PC-9 (cell line): ENCODE results near the gene FUOM.

Source experiments
- CTCF ChIP-seq: fragments of 200-600 bp; sonication (generic); conservative IDR thresholded peaks from 2 replicates; pipeline ENCODE4 v1.6.1; 2017; ENCODE audit warnings: mixed run types, antibody characterized with exemption, mild to moderate bottlenecking, moderate library complexity
- EZH2 ChIP-seq: fragments of 200-600 bp; sonication (generic); IDR thresholded peaks from 2 replicates; pipeline ENCODE4 v1.8.0; 2017; ENCODE audit warnings: antibody characterized with exemption, low read depth

DNA sequence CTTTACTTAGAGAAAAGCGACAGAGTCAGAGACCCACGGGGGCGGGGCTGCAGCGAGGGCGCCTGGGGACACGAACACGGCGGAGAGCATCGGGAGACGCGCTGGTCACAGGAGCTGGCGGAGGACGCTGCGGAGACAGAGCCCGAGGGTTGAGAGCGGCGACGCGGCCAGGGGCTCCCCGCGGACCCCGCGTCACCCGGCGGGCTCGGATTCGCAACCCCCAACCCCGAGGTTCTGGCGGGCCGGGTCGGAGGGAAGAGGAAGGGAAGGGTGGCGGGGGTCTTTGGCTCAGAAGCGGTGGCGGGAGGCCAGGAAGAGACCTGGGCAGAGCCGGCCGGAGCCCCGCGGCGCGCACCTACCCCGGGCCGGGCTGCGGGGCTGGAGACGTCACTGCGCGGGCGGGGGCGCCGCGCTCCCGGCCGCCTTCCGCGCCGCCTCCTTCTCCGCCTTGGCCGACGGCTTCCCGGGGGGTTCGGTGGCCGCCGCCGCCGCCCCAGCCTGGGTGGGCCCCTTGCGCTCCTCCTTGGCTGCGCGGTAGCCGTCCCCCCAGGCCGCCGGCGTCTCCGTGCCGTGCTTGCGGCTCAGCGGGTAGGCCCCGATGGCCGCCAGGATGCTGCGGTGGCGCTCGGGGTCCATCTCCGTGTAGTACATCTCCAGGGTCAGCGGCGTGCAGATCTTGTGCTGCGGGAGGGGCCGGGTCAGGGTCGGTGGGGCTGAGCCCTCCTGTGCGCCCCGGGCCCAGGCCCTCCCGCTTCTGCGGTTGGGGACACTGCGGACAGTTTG lies 32.2 kb downstream of the FUOM start:
- TF ChIP-seq CTCF, result no peak
- no peak for TF ChIP-seq EZH2
